Natural killer cell (primary cell): ENCODE measurements around the gene NRARP. TPM values are rescaled to one million over a fixed set of nuclear protein-coding genes. Genes with fewer than 3 reads are reported as not detected.

Experiments
- ATAC-seq, 3 donors: fragments of 150-1000 bp in 2 of 3; fragments of 200-7000 bp in 1 of 3; cut with Tn5 transposase; 1 replicate in 1 of 3; 2 replicates in 2 of 3; pipeline ENCODE4 v1.10.0; 2021; ENCODE audit warnings: mild to moderate bottlenecking in 2 of 3, moderate library complexity in 2 of 3
- DNase-seq, 2 donors: peaks; one replicate each; pipeline versions ENCODE4 v3.0.0 to v3.0.0-alpha.2; 2013 to 2021; ENCODE audit warnings: mixed read lengths in 1 of 2
- H3K27ac ChIP-seq: one replicate; pipeline ENCODE4 v1.5.1; 2013; ENCODE audit warnings: mild to moderate bottlenecking, low read length
- H3K27me3 ChIP-seq: one replicate; pipeline ENCODE4 v1.6.1; 2013; ENCODE audit warnings: low read length; ENCODE audit not compliant: control insufficient read depth, insufficient read depth
- H3K36me3 ChIP-seq: one replicate; pipeline ENCODE4 v1.6.1; 2013; ENCODE audit warnings: low read length; ENCODE audit not compliant: control insufficient read depth, insufficient read depth
- H3K4me1 ChIP-seq: one replicate; pipeline ENCODE4 v1.6.1; 2013; ENCODE audit warnings: low read length; ENCODE audit not compliant: control insufficient read depth, insufficient read depth
- H3K4me3 ChIP-seq: one replicate; pipeline ENCODE4 v1.5.1; 2013; ENCODE audit warnings: low read length
- H3K9me3 ChIP-seq: one replicate; pipeline ENCODE4 v1.6.1; 2013; ENCODE audit warnings: low read length; ENCODE audit not compliant: control insufficient read depth, insufficient read depth
- H3K27ac Mint-ChIP-seq, 2 donors: one replicate each; pipeline ENCODE4 v1.8.0; 2022; ENCODE audit warnings: mild to moderate bottlenecking in 2 of 2, mixed read lengths in 2 of 2, moderate library complexity in 1 of 2
- H3K27me3 Mint-ChIP-seq, 2 donors: one replicate each; pipeline ENCODE4 v1.8.0; 2022; ENCODE audit warnings: low read depth in 2 of 2, mixed read lengths in 2 of 2
- H3K36me3 Mint-ChIP-seq: one replicate; pipeline ENCODE4 v1.8.0; 2022; ENCODE audit warnings: mixed read lengths
- H3K4me1 Mint-ChIP-seq, 2 donors: one replicate each; pipeline ENCODE4 v1.8.0; 2022; ENCODE audit warnings: mixed read lengths in 2 of 2
- H3K4me3 Mint-ChIP-seq: one replicate; pipeline ENCODE4 v1.8.0; 2022; ENCODE audit warnings: mild to moderate bottlenecking, moderate library complexity, mixed read lengths
- H3K9me3 Mint-ChIP-seq, 2 donors: one replicate each; pipeline ENCODE4 v1.8.0; 2022; ENCODE audit warnings: mixed read lengths in 2 of 2
- WGBS: methylation state at CpG from one replicate; pipeline ENCODE4 v1.1.7; 2013; ENCODE audit warnings: missing lambda C conversion rate; ENCODE audit not compliant: insufficient coverage; 5-methylcytosine and 5-hydroxymethylcytosine counted together
- intact Hi-C: fragments of 100-400 bp; cut with micrococcal nuclease; formaldehyde crosslinking; loops from one replicate; pipeline ENCODE4 v1.14.2; 2022
- total RNA-seq, 4 donors: library from RNA; stranded (reverse); fragments of 120-200 nt in 1 of 4; gene quantifications; one replicate each; pipeline versions ENCODE4 v1.2.3 to v1.2.4, GENCODE V29; 2013 to 2022
- TF ChIP-seq, protein P1 (sequence below): fragments of 200-600 bp; IDR thresholded peaks from one replicate; pipeline ENCODE4 v1.8.0; 2022; ENCODE audit warnings: antibody characterized with exemption

Gene NRARP
- total RNA-seq, 3 donors from 2014 or later (not counting 1 experiment from before 2014, with no cell fraction given) = 0.88 to 2.3 (median 1.2) TPM

DNA sequence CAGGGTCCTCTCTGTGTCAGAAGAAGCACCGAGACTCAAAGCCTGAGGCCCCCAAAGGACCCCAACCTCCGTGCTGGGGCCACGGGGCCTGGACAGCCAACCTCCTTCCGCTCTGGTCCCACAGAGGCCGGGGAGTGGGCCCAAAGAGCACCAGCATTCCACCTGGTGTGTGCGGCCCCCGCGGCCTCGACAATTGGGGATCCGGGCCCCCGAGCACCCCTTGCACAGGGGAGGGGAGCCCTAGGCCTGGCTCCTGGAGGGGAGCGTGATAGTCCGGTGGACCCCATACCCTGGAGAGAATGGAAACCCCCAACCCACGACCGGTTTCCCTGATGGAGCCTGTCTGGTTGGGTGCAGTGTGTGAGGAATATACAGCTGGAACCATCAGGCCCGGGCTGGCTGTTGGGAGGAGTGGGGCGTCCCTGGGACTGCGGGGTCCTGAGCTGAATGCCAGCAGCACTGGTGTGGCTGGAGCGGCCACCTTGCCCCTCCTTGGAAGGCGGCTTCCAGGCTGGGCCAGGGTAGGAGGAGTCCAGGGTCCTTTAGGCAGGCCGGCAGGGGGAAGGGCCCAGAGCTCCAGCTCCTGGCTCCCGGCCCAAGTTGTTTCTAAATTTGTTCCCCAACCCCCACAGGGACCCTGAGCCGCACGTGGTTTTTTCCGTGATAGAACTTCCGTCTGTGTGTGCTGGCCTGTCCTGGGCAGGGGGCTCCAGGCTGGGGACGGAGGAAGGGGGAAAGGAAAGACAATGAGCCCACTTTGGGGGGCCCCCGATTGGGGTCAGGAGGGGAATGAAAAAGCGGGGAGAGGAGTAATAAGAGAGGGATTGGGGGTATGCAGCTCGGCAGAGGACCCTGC is 25.4 kb downstream of the NRARP start:
- Mint-ChIP-seq H3K27ac (peak overlapping the region; percentile 72 to 91), H3K4me1 (peaks cover 7 to 34% of the 10 kb centered on the region in 2 donors), H3K4me3 (peak overlapping the region; percentile 96), H3K9me3 (no peaks in the 10 kb centered on the region), H3K27me3 (no peaks in the 10 kb centered on the region), H3K36me3 (no peaks in the 10 kb centered on the region)
- H3K27me3 ChIP-seq = no peaks in the 10 kb centered on the region
- no peaks in the 10 kb centered on the region for H3K9me3 ChIP-seq
- H3K4me1 ChIP-seq = peaks cover 51% of the 10 kb centered on the region
- peak overlapping the region; percentile 92 for H3K4me3 ChIP-seq
- 56% methylated on average over 28 of the region's 30 CpGs for WGBS
- H3K36me3 ChIP-seq = peaks cover 17% of the 10 kb centered on the region
- peak overlapping the region; percentile 77 for H3K27ac ChIP-seq
- no peak for DNase-seq
- TF ChIP-seq, protein P1, sequence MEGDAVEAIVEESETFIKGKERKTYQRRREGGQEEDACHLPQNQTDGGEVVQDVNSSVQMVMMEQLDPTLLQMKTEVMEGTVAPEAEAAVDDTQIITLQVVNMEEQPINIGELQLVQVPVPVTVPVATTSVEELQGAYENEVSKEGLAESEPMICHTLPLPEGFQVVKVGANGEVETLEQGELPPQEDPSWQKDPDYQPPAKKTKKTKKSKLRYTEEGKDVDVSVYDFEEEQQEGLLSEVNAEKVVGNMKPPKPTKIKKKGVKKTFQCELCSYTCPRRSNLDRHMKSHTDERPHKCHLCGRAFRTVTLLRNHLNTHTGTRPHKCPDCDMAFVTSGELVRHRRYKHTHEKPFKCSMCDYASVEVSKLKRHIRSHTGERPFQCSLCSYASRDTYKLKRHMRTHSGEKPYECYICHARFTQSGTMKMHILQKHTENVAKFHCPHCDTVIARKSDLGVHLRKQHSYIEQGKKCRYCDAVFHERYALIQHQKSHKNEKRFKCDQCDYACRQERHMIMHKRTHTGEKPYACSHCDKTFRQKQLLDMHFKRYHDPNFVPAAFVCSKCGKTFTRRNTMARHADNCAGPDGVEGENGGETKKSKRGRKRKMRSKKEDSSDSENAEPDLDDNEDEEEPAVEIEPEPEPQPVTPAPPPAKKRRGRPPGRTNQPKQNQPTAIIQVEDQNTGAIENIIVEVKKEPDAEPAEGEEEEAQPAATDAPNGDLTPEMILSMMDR = no peak
- intact Hi-C loops = no loop called here
- ATAC-seq = no peak

GRCh38 chr9:137275588-137276472 is 26.2 kb downstream of the NRARP start:
- TF ChIP-seq, protein P1 = no peak
- Histone ChIP-seq H3K36me3 (peaks cover 17% of the 10 kb centered on the region), H3K4me1 (peaks cover 59% of the 10 kb centered on the region), H3K27ac (no peak overlapping the region), H3K27me3 (no peaks in the 10 kb centered on the region), H3K4me3 (no peak overlapping the region), H3K9me3 (no peaks in the 10 kb centered on the region)
- H3K27ac Mint-ChIP-seq = peak overlapping the region; percentile 62 to 82
- intact Hi-C loops = no loop called here
- H3K9me3 Mint-ChIP-seq = no peaks in the 10 kb centered on the region
- no peaks in the 10 kb centered on the region for H3K27me3 Mint-ChIP-seq
- no peaks in the 10 kb centered on the region for H3K36me3 Mint-ChIP-seq
- 89% methylated on average over 24 of the region's 24 CpGs for WGBS
- no peak for ATAC-seq
- DNase-seq = no peak
- peaks cover 7 to 40% of the 10 kb centered on the region in 2 donors for H3K4me1 Mint-ChIP-seq
- H3K4me3 Mint-ChIP-seq = peak overlapping the region; percentile 72

DNA sequence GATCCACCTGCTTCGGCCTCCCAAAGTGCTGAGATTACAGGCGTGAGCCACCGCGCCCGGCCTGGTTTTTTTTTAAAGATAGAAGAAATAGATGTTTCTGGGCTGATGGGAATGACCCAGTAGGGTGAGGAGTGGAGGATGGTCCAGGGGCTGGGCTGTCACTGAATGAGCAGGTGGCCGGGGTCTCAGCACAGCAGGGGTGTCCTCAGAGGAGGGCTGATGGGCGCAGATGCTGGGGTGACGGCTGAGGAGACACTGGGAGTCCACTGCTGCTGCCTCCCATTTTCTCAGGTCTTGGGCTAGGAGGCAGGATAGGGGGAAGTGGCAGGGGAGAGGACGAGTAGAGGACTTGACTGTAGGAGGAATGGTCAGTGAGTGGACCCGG is 26.9 kb downstream of the NRARP start:
- no peak for ATAC-seq
- 93% methylated on average over 10 of the region's 10 CpGs for WGBS
- H3K4me1 ChIP-seq = peaks cover 56% of the 10 kb centered on the region

More for the DNA sequence above, 26.9 kb downstream of the NRARP start:
- H3K27me3 ChIP-seq = no peaks in the 10 kb centered on the region
- DNase-seq = no peak
- H3K9me3 Mint-ChIP-seq = no peaks in the 10 kb centered on the region
- H3K27ac Mint-ChIP-seq = peak overlapping the region; percentile 62 to 82
- no peaks in the 10 kb centered on the region for H3K9me3 ChIP-seq
- no peak overlapping the region for H3K27ac ChIP-seq
- H3K36me3 ChIP-seq = peaks cover 17% of the 10 kb centered on the region
- H3K4me3 Mint-ChIP-seq = peak overlapping the region; percentile 72
- no peaks in the 10 kb centered on the region for H3K36me3 Mint-ChIP-seq
- H3K4me3 ChIP-seq = no peak overlapping the region
- intact Hi-C loops = no loop called here
- peaks cover 7 to 40% of the 10 kb centered on the region in 2 donors for H3K4me1 Mint-ChIP-seq
- no peaks in the 10 kb centered on the region for H3K27me3 Mint-ChIP-seq
- TF ChIP-seq, protein P1 = no peak
